Measurements from ENCODE around the gene KDM4B.

GRCh38 chr19:5148794-5149190 is 179.9 kb downstream of the KDM4B start:
- TF ChIP-seq CTCF (IDR thresholded peaks at IDR 0.05) (no peak), POLR2AphosphoS5 (IDR thresholded peaks at IDR 0.05) (no peak), EP300 (IDR thresholded peaks at IDR 0.05) (no peak)

All from esophagus muscularis mucosa (tissue), 4 donors.